H9 (cell line): ENCODE data around the gene NOS1AP. TPM values are rescaled to one million over a fixed set of nuclear protein-coding genes. Genes with fewer than 3 reads are reported as not detected.

ENCODE experiments used
- DNase-seq: peaks from one replicate; pipeline ENCODE4 v3.0.0-alpha.2; 2017
- H2AFZ ChIP-seq: one replicate; pipeline ENCODE4 v1.6.1; 2013; ENCODE audit warnings: mild to moderate bottlenecking, low read length, control low read depth, moderate library complexity
- H2AK5ac ChIP-seq: 2 replicates; pipeline ENCODE4 v1.6.1; 2013; ENCODE audit warnings: low read length, control low read depth, mixed read lengths; ENCODE audit not compliant: insufficient read length
- H2BK120ac ChIP-seq: one replicate; pipeline ENCODE4 v1.6.1; 2013; ENCODE audit warnings: low read depth, mild to moderate bottlenecking, low read length, control low read depth, inconsistent platforms; ENCODE audit not compliant: poor library complexity, severe bottlenecking
- H2BK12ac ChIP-seq: 2 replicates; pipeline ENCODE4 v1.6.1; 2013; ENCODE audit warnings: low read length, control low read depth, mixed read lengths, low read depth; ENCODE audit not compliant: insufficient read length
- H2BK15ac ChIP-seq: 2 replicates; pipeline ENCODE4 v1.6.1; 2013; ENCODE audit warnings: low read depth, low read length, control low read depth
- H2BK20ac ChIP-seq: one replicate; pipeline ENCODE4 v1.6.1; 2013; ENCODE audit warnings: low read depth, mild to moderate bottlenecking, low read length, control low read depth, inconsistent platforms; ENCODE audit not compliant: poor library complexity, severe bottlenecking
- H2BK5ac ChIP-seq: 2 replicates; pipeline ENCODE4 v1.6.1; 2013; ENCODE audit warnings: low read length, control low read depth, mixed read lengths; ENCODE audit not compliant: insufficient read length
- H3K14ac ChIP-seq: 2 replicates; pipeline ENCODE4 v1.6.1; 2013; ENCODE audit warnings: low read length, control low read depth; ENCODE audit not compliant: insufficient read depth
- H3K18ac ChIP-seq: 2 replicates; pipeline ENCODE4 v1.6.1; 2013; ENCODE audit warnings: low read depth, mild to moderate bottlenecking, mixed read lengths, low read length, control low read depth; ENCODE audit not compliant: insufficient read length
- H3K23ac ChIP-seq: 2 replicates; pipeline ENCODE4 v1.6.1; 2013; ENCODE audit warnings: low read length, control low read depth, mixed read lengths, low read depth; ENCODE audit not compliant: insufficient read length
- H3K23me2 ChIP-seq: 2 replicates; pipeline ENCODE4 v1.6.1; 2013; ENCODE audit warnings: low read depth, mild to moderate bottlenecking, mixed read lengths, low read length, control low read depth; ENCODE audit not compliant: insufficient read length, poor library complexity, severe bottlenecking
- H3K27ac ChIP-seq: 2 replicates; pipeline ENCODE4 v1.5.1; 2013; ENCODE audit warnings: low read length, control low read depth, mixed read lengths, low read depth; ENCODE audit not compliant: insufficient read length
- H3K27me3 ChIP-seq: 2 replicates; pipeline ENCODE4 v1.6.1; 2013; ENCODE audit warnings: low read length, control low read depth, inconsistent platforms; ENCODE audit not compliant: insufficient read depth
- H3K4ac ChIP-seq: 2 replicates; pipeline ENCODE4 v1.6.1; 2013; ENCODE audit warnings: low read depth, mild to moderate bottlenecking, control low read depth, inconsistent platforms, low read length, moderate library complexity
- H3K4me1 ChIP-seq: 2 replicates; pipeline ENCODE4 v1.6.1; 2013; ENCODE audit warnings: low read length, control low read depth, inconsistent platforms; ENCODE audit not compliant: insufficient read depth
- H3K4me2 ChIP-seq: 2 replicates; pipeline ENCODE4 v1.6.1; 2013; ENCODE audit warnings: low read length, control low read depth, mixed read lengths; ENCODE audit not compliant: insufficient read length, insufficient read depth
- H3K56ac ChIP-seq: 2 replicates; pipeline ENCODE4 v1.6.1; 2013; ENCODE audit warnings: low read depth, mild to moderate bottlenecking, mixed read lengths, low read length, control low read depth; ENCODE audit not compliant: insufficient read length
- H3K79me1 ChIP-seq: 2 replicates; pipeline ENCODE4 v1.6.1; 2013; ENCODE audit warnings: low read depth, mild to moderate bottlenecking, moderate library complexity, low read length, control low read depth, inconsistent platforms; ENCODE audit not compliant: insufficient read depth, poor library complexity, severe bottlenecking
- H3K79me2 ChIP-seq: 2 replicates; pipeline ENCODE4 v1.6.1; 2013; ENCODE audit warnings: low read length, control low read depth, inconsistent platforms; ENCODE audit not compliant: insufficient read depth
- H3K9ac ChIP-seq: 2 replicates; pipeline ENCODE4 v1.6.1; 2013; ENCODE audit warnings: low read length, control low read depth, mixed read lengths; ENCODE audit not compliant: insufficient read length; ENCODE audit errors: extremely low read depth
- H3K9me3 ChIP-seq: one replicate; pipeline ENCODE4 v1.6.1; 2013; ENCODE audit warnings: low read depth, low read length, inconsistent platforms; ENCODE audit not compliant: control insufficient read depth
- H3T11ph ChIP-seq: one replicate; pipeline ENCODE4 v1.6.1; 2013; ENCODE audit warnings: mild to moderate bottlenecking, low read length, control low read depth, inconsistent platforms
- H4K20me1 ChIP-seq: one replicate; pipeline ENCODE4 v1.6.1; 2013; ENCODE audit not compliant: control insufficient read depth, insufficient read length, insufficient read depth
- H4K5ac ChIP-seq: 2 replicates; pipeline ENCODE4 v1.6.1; 2013; ENCODE audit warnings: low read depth, mild to moderate bottlenecking, mixed read lengths, low read length, control low read depth; ENCODE audit not compliant: insufficient read length
- H4K8ac ChIP-seq: replicated peaks from 2 replicates; pipeline ENCODE4 v1.6.1; 2013; ENCODE audit warnings: low read length, control low read depth, mixed read lengths, low read depth; ENCODE audit not compliant: insufficient read length
- H4K91ac ChIP-seq: 2 replicates; pipeline ENCODE4 v1.6.1; 2013; ENCODE audit warnings: low read depth, mild to moderate bottlenecking, moderate library complexity, mixed read lengths, low read length, control low read depth; ENCODE audit not compliant: insufficient read length
- H3K27ac Mint-ChIP-seq, 3 experiments: 2 replicates in 2 of 3; 3 replicates in 1 of 3; pipeline ENCODE4 v1.8.0; 2020 to 2021; ENCODE audit warnings: mixed read lengths in 3 of 3, mild to moderate bottlenecking in 1 of 3, moderate library complexity in 1 of 3
- H3K27me3 Mint-ChIP-seq: 2 replicates; pipeline ENCODE4 v1.8.0; 2021; ENCODE audit warnings: low read depth, mild to moderate bottlenecking, moderate library complexity, mixed read lengths
- H3K36me3 Mint-ChIP-seq, 3 experiments: 2 replicates in 2 of 3; 3 replicates in 1 of 3; pipeline ENCODE4 v1.8.0; 2020 to 2021; ENCODE audit warnings: low read depth in 3 of 3, mixed read lengths in 3 of 3; ENCODE audit not compliant: insufficient read depth in 1 of 3
- H3K4me1 Mint-ChIP-seq, 2 experiments: 2 replicates each; pipeline ENCODE4 v1.8.0; 2020; ENCODE audit warnings: mixed read lengths in 2 of 2
- H3K4me3 Mint-ChIP-seq, 2 experiments: 2 replicates in 1 of 2; 3 replicates in 1 of 2; pipeline ENCODE4 v1.8.0; 2020 to 2021; ENCODE audit warnings: mild to moderate bottlenecking in 2 of 2, mixed read lengths in 2 of 2, moderate library complexity in 1 of 2
- H3K9me3 Mint-ChIP-seq, 2 experiments: 2 replicates in 1 of 2; 3 replicates in 1 of 2; pipeline ENCODE4 v1.8.0; 2020; ENCODE audit warnings: mild to moderate bottlenecking in 2 of 2, mixed read lengths in 2 of 2, moderate library complexity in 1 of 2
- WGBS: extraction: QIAGEN DNeasy Blood & Tissue Kit; methylation state at CpG from one replicate; pipeline ENCODE4 v1.1.7; 2013; ENCODE audit warnings: missing lambda C conversion rate, low lambda C conversion rate, mixed read lengths; ENCODE audit not compliant: insufficient read length; ENCODE audit errors: extremely low coverage; 5-methylcytosine and 5-hydroxymethylcytosine counted together
- total RNA-seq: library from RNA; stranded (reverse); gene quantifications from 2 replicates; pipeline ENCODE4 v1.2.1, GENCODE V29; 2021
- TF ChIP-seq, protein P1 (sequence below): fragments of 200-600 bp; sonication (generic); conservative IDR thresholded peaks from 3 replicates; pipeline ENCODE4 v1.8.0; 2021; ENCODE audit warnings: antibody characterized with exemption, mild to moderate bottlenecking

NOS1AP gene
- total RNA-seq, 1 experiment from 2014 or later = 8.4 TPM

GRCh38 chr1:162212713-162213112, 143.2 kb downstream of the NOS1AP start:
- H3K4me1 ChIP-seq = peaks cover 16% of the 10 kb centered on the region; the same call in 1 of the 2 replicates
- no CpG with 5 or more reads among the region's 7 CpGs for WGBS
- H3K79me1 ChIP-seq = no peaks in the 10 kb centered on the region
- H3K27ac Mint-ChIP-seq = peak overlapping the region in 1 of 3 experiments; percentile 88; a peak in 1 of 7 replicates
- H2AK5ac ChIP-seq = no peak overlapping the region
- no peak for DNase-seq
- no peak overlapping the region for H2BK120ac ChIP-seq
- no peak overlapping the region for H3T11ph ChIP-seq
- TF ChIP-seq, protein P1, sequence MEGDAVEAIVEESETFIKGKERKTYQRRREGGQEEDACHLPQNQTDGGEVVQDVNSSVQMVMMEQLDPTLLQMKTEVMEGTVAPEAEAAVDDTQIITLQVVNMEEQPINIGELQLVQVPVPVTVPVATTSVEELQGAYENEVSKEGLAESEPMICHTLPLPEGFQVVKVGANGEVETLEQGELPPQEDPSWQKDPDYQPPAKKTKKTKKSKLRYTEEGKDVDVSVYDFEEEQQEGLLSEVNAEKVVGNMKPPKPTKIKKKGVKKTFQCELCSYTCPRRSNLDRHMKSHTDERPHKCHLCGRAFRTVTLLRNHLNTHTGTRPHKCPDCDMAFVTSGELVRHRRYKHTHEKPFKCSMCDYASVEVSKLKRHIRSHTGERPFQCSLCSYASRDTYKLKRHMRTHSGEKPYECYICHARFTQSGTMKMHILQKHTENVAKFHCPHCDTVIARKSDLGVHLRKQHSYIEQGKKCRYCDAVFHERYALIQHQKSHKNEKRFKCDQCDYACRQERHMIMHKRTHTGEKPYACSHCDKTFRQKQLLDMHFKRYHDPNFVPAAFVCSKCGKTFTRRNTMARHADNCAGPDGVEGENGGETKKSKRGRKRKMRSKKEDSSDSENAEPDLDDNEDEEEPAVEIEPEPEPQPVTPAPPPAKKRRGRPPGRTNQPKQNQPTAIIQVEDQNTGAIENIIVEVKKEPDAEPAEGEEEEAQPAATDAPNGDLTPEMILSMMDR = no peak
- no peaks in the 10 kb centered on the region for H3K27me3 ChIP-seq
- H3K4me3 Mint-ChIP-seq = no peak overlapping the region
- no peak overlapping the region for H3K14ac ChIP-seq
- H3K4ac ChIP-seq = no peak overlapping the region
- no peak overlapping the region for H2AFZ ChIP-seq
- H3K9ac ChIP-seq = no peak overlapping the region
- no peak overlapping the region for H3K56ac ChIP-seq
- H4K8ac ChIP-seq = no peak overlapping the region
- H4K20me1 ChIP-seq = no peaks in the 10 kb centered on the region
- H3K23ac ChIP-seq = no peak overlapping the region
- no peak overlapping the region for H2BK12ac ChIP-seq
- H4K5ac ChIP-seq = no peak overlapping the region
- H4K91ac ChIP-seq = no peak overlapping the region
- H3K9me3 Mint-ChIP-seq = no peaks in the 10 kb centered on the region
- H3K36me3 Mint-ChIP-seq = no peaks in the 10 kb centered on the region; a peak in 1 of 7 replicates
- H3K23me2 ChIP-seq = no peaks in the 10 kb centered on the region
- no peak overlapping the region for H2BK5ac ChIP-seq
- H2BK20ac ChIP-seq = no peak overlapping the region
- no peaks in the 10 kb centered on the region for H3K9me3 ChIP-seq
- 0 out of 2 replicates have a peak, but pooled peaks cover 3% of the 10 kb centered on the region for H3K79me2 ChIP-seq
- no peak overlapping the region for H3K4me2 ChIP-seq
- H2BK15ac ChIP-seq = no peak overlapping the region
- H3K27ac ChIP-seq = no peak overlapping the region
- no peak overlapping the region for H3K18ac ChIP-seq
- no peaks in the 10 kb centered on the region for H3K27me3 Mint-ChIP-seq
- peaks cover 49 to 50% of the 10 kb centered on the region in 2 experiments for H3K4me1 Mint-ChIP-seq
